PFSK-1 (cell line): Measurements from ENCODE around the gene PPP2R2D.

Source experiments
- POLR2AphosphoS5 ChIP-seq: IDR thresholded peaks from 2 replicates; pipeline ENCODE4 v1.6.1; 2012; ENCODE audit warnings: low read depth, mild to moderate bottlenecking, control low read depth, low read length, moderate library complexity
- SIN3A ChIP-seq: IDR thresholded peaks from 2 replicates; pipeline ENCODE4 v1.6.1; 2012; ENCODE audit warnings: mild to moderate bottlenecking, low read length, moderate library complexity, borderline replicate concordance; ENCODE audit not compliant: insufficient read depth
- TF ChIP-seq, protein P1 (sequence below), 2 experiments: IDR thresholded peaks; 2 replicates each; pipeline versions ENCODE4 v1.6.1 to v1.8.0; 2011 to 2012; ENCODE audit warnings: low read depth in 2 of 2, low read length in 2 of 2, control low read depth in 1 of 2, inconsistent platforms in 1 of 2, mild to moderate bottlenecking in 1 of 2, moderate library complexity in 1 of 2; ENCODE audit not compliant: insufficient read depth in 1 of 2

DNA sequence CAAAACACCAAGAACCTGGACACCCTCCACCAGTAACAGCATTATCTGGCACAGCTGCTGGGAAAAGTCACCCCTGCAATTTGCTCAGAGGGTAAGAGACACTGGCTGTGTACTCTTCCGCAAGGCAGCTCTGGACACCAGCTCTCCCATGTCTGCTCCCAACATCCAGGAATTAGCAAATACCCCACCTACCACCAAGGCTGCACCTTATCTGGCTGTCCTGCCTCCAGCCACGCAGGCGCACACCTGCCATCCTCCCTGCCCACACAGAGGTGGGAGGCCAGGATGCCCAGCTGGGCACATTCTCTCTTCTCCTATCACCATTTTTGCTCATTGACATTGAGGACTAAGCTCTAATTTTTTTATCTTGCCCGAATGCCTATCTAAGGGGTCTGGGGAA is 101.2 kb downstream of the PPP2R2D start:
- TF ChIP-seq, protein P1, sequence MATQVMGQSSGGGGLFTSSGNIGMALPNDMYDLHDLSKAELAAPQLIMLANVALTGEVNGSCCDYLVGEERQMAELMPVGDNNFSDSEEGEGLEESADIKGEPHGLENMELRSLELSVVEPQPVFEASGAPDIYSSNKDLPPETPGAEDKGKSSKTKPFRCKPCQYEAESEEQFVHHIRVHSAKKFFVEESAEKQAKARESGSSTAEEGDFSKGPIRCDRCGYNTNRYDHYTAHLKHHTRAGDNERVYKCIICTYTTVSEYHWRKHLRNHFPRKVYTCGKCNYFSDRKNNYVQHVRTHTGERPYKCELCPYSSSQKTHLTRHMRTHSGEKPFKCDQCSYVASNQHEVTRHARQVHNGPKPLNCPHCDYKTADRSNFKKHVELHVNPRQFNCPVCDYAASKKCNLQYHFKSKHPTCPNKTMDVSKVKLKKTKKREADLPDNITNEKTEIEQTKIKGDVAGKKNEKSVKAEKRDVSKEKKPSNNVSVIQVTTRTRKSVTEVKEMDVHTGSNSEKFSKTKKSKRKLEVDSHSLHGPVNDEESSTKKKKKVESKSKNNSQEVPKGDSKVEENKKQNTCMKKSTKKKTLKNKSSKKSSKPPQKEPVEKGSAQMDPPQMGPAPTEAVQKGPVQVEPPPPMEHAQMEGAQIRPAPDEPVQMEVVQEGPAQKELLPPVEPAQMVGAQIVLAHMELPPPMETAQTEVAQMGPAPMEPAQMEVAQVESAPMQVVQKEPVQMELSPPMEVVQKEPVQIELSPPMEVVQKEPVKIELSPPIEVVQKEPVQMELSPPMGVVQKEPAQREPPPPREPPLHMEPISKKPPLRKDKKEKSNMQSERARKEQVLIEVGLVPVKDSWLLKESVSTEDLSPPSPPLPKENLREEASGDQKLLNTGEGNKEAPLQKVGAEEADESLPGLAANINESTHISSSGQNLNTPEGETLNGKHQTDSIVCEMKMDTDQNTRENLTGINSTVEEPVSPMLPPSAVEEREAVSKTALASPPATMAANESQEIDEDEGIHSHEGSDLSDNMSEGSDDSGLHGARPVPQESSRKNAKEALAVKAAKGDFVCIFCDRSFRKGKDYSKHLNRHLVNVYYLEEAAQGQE (IDR thresholded peaks at IDR 0.05; ENCODE audit: insufficient read depth in 1 of 2, low read depth in 2 of 2, low read length in 2 of 2): no peak
- TF ChIP-seq POLR2AphosphoS5 (no peak), SIN3A (no peak)
